ENCODE measurements around the gene PLEKHA4. TPM values are rescaled to one million over a fixed set of nuclear protein-coding genes. Genes with fewer than 3 reads are reported as not detected.
A peak's percentile ranks its signal among the peaks of the same experiment; 100 is the strongest.

PLEKHA4 gene
- total RNA-seq, 3 donors from 2014 or later: 6.4 to 25.6 (median 22.4) TPM

DNA sequence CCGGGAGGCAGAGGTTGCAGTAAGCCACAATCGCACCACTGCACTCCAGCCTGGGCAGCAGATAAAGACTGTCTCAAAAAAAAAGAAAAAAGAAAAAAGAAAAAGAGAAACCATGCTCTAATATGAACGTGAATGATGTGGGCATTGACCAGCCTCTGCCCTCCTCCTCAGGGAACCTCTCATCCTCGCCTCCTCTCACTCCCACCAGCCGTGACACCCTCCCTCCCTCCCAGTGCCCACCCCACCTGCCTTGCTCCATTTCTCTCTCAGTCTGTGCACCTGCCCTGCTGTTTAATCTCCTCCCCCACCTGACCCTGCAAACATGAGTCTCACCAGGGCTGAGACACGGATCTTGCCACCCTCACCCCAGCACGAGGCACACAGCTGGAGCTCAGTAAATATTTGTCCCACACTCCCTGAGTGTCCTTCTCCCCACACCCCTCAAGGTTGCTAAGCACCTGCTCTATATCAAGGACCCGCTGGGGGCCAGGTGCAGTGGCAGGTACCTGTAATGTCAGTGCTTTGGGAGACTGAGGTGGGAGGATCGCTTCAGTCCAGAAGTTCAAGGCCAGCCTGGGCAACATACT, 50.1 kb downstream of the PLEKHA4 start:
- intact Hi-C loops (cut with DNase I; ENCODE audit: low total_unique reads): no loop called here
- peaks cover 0 to 5% of the 10 kb centered on the region in 2 donors for H3K4me1 ChIP-seq
- H3K27me3 ChIP-seq: no peaks in the 10 kb centered on the region
- no peak for DNase-seq (ENCODE audit: low spot score in 2 of 2)
- H3K9me3 ChIP-seq: no peaks in the 10 kb centered on the region
- H3K4me3 ChIP-seq: no peak overlapping the region
- peak overlapping the region; percentile 71 to 72 for H3K27ac ChIP-seq
- TF ChIP-seq, protein P1, sequence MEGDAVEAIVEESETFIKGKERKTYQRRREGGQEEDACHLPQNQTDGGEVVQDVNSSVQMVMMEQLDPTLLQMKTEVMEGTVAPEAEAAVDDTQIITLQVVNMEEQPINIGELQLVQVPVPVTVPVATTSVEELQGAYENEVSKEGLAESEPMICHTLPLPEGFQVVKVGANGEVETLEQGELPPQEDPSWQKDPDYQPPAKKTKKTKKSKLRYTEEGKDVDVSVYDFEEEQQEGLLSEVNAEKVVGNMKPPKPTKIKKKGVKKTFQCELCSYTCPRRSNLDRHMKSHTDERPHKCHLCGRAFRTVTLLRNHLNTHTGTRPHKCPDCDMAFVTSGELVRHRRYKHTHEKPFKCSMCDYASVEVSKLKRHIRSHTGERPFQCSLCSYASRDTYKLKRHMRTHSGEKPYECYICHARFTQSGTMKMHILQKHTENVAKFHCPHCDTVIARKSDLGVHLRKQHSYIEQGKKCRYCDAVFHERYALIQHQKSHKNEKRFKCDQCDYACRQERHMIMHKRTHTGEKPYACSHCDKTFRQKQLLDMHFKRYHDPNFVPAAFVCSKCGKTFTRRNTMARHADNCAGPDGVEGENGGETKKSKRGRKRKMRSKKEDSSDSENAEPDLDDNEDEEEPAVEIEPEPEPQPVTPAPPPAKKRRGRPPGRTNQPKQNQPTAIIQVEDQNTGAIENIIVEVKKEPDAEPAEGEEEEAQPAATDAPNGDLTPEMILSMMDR (IDR thresholded peaks at IDR 0.05): no peak
- TF ChIP-seq POLR2A (IDR thresholded peaks at IDR 0.05) (no peak), POLR2AphosphoS5 (IDR thresholded peaks at IDR 0.05) (no peak)
- H3K36me3 ChIP-seq: no peaks in the 10 kb centered on the region

DNA sequence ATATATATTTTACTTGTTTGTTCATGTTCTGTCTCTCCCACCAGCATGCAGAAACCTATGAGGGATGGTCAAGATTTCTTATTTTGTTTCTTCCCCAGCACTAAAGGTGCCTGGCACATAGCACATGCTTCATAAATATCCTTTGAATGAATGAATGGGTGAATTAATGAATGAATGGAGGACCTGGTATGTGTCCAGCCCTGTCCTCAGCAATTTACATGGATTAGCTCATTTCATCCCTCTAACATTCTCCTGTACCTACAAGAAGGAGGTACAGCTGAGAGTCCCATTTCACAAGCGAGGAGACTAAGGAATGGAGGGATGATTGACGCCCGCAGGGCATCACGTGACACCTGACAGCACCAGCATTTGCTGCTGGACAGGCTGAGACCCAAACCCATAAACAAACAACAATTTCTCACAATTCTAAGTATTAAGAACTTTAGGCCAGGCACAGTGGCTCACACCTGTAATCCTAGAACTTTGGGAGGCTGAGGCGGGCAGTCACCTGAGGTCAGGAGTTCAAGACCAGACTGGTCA, 50.8 kb downstream of the PLEKHA4 start:
- peak overlapping the region in 1 of 2 donors; percentile 1 for H3K27ac ChIP-seq
- no peak overlapping the region for H3K4me3 ChIP-seq
- H3K36me3 ChIP-seq: no peaks in the 10 kb centered on the region
- TF ChIP-seq, protein P1 (IDR thresholded peaks at IDR 0.05): no peak
- TF ChIP-seq POLR2A (IDR thresholded peaks at IDR 0.05) (no peak), POLR2AphosphoS5 (IDR thresholded peaks at IDR 0.05) (no peak)
- intact Hi-C loops (cut with DNase I; ENCODE audit: low total_unique reads): no loop called here
- H3K27me3 ChIP-seq: no peaks in the 10 kb centered on the region
- H3K9me3 ChIP-seq: no peaks in the 10 kb centered on the region
- H3K4me1 ChIP-seq: peaks cover 0 to 5% of the 10 kb centered on the region in 2 donors
- no peak for DNase-seq (ENCODE audit: low spot score in 2 of 2)

DNA sequence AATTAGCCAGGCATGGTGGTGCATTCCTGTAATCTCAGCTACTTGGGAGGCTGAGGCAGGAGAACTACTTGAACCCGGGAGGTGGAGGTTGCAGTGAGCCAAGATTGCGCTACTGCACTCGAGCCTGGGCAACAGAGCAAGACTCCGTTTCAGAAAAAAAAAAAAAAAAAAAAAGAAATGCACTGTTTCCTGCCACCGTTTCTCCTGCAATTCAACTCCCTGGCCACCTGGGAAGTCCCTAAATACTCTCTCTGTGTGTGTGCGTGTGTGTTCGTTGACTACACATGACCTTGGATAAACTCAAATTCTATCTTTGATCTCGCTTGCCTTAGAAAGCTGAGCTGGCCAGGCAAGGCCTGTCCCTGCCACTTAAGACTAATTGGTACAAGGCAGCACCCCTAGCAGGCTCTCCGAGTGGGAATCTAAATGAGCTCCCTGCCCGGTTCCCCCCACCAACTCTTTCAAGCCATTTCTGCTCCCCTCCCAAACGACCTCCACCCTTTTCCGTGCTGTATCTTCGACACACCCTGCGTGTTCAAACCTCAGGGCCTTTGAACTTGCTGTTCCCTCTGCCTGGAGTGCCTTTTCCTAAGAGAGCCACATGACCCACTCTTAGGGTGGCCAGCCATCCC, 52.4 kb downstream of the PLEKHA4 start:
- peak overlapping the region in 1 of 2 donors; percentile 33 for H3K27ac ChIP-seq
- DNase-seq (ENCODE audit: low spot score in 2 of 2): no peak
- no peaks in the 10 kb centered on the region for H3K9me3 ChIP-seq
- H3K4me1 ChIP-seq: peaks cover 0 to 5% of the 10 kb centered on the region in 2 donors
- H3K36me3 ChIP-seq: no peaks in the 10 kb centered on the region
- H3K27me3 ChIP-seq: no peaks in the 10 kb centered on the region
- intact Hi-C loops (cut with DNase I; ENCODE audit: low total_unique reads): no loop called here
- no peak overlapping the region for H3K4me3 ChIP-seq
- no peak for TF ChIP-seq POLR2AphosphoS5 (IDR thresholded peaks at IDR 0.05)
- TF ChIP-seq, protein P1 (IDR thresholded peaks at IDR 0.05): peak in 1 of 3 donors; percentile 27

DNA sequence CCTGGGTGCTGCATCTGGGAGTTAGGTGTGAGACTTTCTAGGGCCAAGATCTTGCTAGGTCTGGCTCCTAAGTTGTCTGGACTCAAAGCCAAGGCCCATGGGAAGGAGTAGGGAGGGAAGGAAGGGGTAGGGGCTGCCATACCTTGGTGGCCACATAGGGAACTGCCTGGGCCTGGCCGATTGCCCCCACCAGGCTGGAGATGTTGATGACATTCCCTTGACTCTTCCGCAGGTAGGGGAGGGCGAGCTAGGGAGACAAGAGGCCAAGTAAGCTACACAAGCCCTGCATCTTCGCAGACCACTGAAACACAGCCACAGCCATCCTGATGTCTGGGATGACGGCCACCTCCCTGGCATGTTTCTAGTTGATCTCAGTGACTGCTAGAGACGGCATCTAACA, 53.5 kb downstream of the PLEKHA4 start:
- TF ChIP-seq POLR2AphosphoS5 (IDR thresholded peaks at IDR 0.05) (no peak), POLR2A (IDR thresholded peaks at IDR 0.05) (no peak)
- TF ChIP-seq, protein P1 (IDR thresholded peaks at IDR 0.05): no peak
- H3K4me1 ChIP-seq: peaks cover 0 to 5% of the 10 kb centered on the region in 2 donors

More for the DNA sequence above, 53.5 kb downstream of the PLEKHA4 start:
- no peaks in the 10 kb centered on the region for H3K36me3 ChIP-seq
- no peak for DNase-seq (ENCODE audit: low spot score in 2 of 2)
- H3K9me3 ChIP-seq: no peaks in the 10 kb centered on the region
- intact Hi-C loops (cut with DNase I; ENCODE audit: low total_unique reads): no loop called here
- no peaks in the 10 kb centered on the region for H3K27me3 ChIP-seq
- no peak overlapping the region for H3K4me3 ChIP-seq
- peak overlapping the region; percentile 6 to 10 for H3K27ac ChIP-seq

Data from breast epithelium (tissue), 4 donors.